GM18868 (cell line): ENCODE results near the gene RAB40B.
"Not testable (repeated sequence)": the region's sequence is repeated elsewhere in the genome, so short reads cannot be mapped to it uniquely, and the experiment has no call there.

Source experiments
- ATAC-seq: cut with Tn5 transposase; IDR thresholded peaks from one replicate; pipeline ENCODE4 v1.9.1; 2021; ENCODE audit warnings: mild to moderate bottlenecking, moderate library complexity; ENCODE audit not compliant: unreplicated experiment

Gene RAB40B

DNA sequence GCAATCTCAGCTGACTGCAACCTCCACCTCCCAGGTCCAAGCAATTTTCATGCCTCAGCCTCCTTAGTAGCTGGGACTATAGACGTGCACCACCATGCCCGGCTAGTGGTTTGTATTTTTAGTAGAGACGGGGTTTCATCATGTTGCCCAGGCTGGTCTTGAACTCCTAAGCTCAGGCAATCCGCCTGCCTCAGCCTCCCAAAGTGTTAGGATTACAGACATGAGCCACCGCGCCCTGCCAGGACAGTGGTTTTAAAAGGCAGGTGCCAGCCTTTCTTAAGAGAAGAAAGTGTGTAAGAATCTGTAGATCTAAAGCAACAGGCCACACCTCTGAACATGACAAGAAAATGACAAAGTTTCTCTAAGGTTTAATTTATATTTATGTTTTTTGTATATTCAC lies 43.9 kb downstream of the RAB40B start:
- not testable (repeated sequence) for ATAC-seq

DNA sequence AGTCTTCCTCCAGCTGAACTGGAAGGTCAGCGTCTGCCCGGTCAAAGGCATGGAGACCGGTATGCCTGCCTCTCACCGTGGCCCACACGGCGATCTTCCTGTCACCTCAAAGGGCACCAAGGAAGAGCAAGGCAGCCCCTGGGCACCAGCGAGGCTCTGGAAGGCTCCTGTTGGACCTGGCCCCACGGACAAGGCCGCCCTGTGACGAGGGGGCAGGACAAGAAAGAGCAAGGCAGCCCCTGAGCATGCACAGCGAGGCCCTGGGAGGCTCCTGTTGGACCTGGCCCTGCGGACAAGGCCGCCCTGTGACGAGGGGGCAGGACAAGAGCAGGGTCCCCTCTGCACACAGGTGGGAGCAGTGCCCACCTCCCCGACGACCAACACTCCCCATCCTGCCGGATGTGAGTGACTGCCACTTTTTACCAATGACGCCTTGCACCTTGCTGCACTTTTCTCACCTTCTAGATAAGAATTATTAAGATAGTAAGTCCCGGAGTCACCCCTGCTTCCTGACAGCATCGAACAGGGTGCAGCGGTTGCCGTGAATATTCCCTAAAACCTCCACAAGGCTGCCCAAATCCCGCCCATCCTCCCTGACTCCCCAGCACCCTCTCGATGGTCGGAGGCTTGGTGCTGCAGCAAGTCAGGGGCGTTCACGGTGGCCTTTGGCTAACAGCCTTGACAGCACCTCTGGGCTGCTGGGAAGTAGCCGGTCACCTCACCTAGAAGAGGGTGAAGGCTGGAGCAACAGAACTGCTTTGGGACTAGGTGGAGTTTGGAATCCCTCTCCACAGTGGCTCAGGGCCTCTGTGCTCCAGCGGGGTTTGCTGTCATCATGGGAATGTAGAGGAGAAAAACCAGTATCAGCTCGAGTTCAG lies 44.6 kb downstream of the RAB40B start:
- ATAC-seq: no peak

DNA sequence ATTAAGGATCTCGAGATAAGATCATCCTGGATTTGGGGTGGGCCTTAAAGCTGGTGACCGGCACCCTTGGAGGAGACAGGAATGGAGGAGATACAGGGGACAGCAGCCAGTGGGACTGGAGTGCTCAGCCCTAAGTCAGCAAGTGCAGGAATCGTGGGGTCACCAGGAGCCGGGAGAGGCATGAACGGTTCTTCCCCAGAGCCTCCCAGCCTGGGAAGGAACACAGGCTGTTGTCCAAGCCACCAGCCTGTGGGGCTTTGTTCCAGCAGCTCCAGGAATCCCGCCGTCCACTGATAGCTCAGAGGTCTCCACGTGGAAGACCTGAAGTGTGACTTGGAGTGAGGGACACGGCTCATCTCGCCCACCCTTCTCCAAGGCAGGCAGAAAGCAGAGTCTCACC lies 47.8 kb downstream of the RAB40B start:
- ATAC-seq: no peak

DNA sequence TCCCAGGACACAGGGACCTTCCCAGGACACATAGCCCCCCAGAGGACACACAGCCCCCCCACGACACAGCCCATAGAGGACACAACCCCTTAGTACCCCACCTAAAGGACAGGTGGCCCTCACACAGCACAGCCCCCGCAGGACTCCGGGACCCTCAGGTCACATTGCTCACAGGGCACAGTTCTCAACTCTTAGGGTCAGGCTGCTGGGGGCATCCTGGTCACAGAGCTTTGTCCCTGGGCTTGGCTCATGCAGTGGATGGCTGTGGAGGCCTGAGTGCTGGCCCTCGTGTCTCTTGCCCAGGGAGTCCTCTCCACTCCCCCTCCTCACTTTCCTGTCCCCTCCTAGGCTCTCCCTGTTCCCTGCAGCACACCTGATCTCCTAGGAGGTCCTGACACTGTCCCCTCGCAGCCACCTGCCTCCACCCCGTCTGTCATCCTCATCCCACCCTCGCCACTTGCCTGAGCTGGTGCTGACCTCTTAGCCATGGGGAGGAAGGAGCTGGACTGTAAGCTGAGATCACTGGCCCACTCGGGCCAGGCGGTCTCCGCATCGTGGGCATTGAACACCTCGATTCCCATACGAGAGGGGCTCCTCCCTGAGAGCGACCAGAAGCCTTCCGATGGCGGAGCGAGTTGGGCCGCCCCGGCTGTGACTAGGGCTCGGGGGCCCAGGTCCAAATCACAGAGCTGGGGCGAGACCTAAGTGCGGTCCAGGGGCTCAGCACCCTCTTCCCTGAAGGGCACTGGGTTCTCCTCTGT lies 48.8 kb downstream of the RAB40B start:
- no peak for ATAC-seq

DNA sequence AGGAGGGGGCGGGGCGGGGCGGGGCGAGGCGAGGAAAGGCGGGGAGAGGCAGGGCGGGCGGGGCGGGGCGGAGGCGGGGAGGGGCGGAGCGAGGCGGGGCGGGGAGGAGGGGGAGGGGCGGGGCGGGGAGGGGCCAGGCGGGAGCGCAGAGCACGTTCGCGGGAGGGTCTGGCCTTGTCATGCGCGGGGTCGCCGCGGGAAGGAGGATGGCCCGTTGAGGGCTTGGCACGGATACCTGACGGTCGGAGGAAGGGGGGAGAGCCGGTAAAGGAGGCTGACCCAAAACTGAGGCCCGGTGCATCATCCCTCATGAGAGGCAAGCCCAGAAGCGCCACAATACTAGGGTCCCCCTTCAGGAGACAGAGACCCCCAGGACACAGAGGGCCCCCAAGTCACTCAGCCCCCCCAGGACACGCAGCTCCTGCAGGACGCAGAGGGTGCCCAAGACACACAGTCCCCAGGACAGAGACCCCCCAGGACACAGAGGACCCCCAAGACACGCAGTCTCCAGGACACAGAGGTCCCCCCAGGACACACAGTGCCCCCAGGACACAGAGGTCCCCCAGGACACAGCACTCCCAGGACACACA lies 49.7 kb downstream of the RAB40B start:
- no peak for ATAC-seq

DNA sequence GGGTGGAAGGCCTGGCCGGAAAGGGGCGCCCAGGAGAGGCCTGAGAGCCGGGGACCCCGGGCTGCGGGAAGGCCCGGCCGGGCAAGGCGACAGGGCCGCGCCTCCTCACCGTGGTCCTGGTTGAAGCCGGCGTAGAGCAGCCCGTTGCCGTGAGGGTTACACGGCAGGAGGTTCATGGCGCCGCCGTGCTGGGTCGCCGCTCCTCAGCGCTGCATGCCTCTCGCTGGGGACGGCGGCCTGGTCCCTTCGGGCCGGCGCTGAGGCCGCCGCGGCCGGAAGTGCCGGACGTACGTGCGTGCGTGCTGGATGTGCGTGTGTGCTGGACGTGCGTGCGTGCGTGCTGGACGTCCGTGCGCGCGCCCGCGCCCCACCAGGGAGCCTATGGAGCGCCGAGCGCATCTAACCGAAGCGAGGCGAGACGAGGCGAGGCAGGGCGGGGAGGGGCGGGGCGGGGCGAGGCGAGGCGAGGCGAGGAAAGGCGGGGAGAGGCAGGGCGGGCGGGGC lies 50.3 kb downstream of the RAB40B start, which contains the start of gene WDR45B:
Gene WDR45B, minus strand, starts transcription at position 280 of the 504 bp plus-strand sequence. Its CDS starts 104 bp downstream, at position 176.
- ATAC-seq: peak; percentile 82

DNA sequence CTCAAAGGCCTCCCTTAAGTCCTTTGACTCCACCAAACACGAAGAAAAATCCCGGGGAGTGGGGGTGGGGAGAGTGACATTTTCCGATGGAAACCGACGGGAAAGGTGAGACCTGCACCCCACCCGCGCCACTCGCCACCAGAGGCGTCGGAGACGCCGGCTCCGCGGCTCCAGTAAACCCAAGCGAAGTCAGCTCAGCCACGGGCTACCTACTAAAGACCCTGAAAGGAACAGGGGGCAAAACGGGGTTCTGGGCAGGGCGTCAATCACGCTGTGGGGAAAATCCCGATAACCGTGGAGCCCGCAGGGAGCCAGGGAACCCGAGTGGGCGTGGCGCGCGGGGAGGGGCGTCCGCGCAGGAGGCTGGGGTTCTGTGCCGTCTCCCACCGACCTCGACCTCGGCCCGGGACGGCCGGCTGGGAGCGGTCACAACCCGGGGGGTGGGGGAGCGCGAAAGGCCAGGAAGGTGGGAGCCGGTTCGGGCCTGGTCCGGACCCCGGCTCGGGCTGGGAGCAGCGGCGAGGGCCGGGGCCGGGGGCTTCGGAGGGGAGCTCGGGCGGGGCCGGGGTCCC lies 50.8 kb downstream of the RAB40B start:
- ATAC-seq: peak; percentile 22

DNA sequence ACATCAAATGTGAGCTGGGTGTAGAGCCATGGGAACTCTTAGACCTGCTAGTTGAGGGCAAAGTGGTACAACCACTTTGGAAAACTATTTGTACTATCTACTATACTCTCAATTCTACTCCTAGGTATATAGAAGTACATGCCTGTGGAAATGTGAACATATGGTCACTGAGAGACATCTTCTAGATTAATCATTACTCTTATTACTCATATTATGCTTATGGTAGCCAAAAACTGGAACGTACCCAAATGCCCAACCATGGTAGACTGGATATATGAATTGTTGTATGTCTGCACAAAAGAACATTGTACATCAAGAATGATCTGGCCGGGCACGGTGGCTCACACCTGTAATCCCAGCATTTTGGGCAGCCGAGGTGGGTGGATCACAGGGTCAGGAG lies 53.0 kb downstream of the RAB40B start:
- no peak for ATAC-seq

DNA sequence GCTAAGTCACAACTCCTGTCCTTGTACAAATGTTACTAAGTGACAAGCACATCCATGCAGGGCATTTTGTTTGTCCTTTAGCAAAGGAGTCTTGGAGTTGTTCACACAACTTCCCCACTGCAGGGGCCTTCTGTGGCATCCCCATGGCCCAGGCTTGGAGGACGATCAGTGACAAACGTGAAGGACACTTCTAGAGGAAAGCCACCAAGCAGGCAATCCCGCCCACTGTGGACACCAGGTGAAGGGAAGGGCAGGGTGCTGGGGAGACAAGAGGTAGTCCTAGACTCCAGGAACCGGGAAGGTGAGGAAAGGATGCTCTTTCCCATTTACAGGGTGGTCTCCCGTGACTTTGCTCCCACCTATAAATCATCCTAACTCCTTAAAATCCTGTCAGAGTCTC lies 54.4 kb downstream of the RAB40B start:
- no peak for ATAC-seq

DNA sequence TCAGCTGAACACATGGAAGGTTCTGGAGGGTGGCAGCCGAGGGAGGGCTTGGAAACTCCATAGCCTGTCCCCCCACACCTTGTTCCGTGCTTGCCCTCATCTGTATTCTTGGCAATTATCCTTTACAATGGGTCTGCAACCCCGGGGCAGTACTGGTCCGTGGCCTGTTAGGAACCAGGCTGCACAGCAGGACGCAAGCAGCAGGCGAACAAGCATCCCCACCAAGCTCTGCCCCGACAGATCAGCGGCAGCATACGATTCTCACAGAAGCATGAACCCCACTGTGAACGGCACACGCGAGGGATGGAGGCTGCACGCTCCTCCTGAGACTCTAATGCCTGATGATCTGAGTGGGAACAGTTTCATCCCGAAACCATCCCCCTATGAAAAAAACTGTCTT lies 56.5 kb downstream of the RAB40B start:
- no peak for ATAC-seq

DNA sequence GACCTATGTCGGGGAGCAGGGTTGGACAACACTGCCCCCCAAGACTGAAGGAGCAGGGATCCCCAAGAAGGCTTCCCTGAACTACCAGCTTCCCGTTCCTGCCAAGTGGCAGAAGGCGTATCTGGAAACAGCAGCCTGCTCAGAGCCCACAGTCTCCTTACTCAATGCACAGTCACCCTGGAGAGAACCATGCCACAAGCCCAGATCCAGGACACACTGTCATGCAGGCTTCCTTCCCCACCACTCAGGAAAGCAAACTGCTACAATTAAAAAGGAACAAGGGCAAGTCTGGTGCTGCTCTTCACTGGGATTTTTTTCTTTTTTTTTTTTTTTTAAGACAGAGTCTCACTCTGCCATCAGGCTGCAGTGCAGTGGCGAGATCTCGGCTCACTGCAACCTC lies 58.5 kb downstream of the RAB40B start:
- ATAC-seq: no peak

DNA sequence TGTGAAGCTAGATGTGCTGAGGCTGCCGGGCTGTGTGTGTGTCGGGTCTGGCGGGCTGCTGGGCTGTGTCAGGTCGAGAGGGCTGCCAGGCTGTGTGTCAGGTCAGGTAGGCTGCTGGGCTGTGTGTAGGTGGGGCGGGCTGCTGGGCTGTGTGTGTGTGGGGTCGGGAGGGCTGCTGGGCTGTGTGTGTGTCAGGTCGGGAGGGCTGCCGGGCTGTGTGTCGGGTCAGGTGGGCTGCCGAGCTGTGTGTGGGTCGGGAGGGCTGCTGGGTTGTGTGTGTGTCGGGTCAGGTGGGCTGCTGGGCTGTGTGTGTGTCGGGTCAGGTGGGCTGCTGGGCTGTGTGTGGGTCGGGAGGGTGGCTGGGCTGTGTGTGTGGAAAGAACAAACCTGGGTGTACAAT lies 58.9 kb downstream of the RAB40B start:
- ATAC-seq: no peak

DNA sequence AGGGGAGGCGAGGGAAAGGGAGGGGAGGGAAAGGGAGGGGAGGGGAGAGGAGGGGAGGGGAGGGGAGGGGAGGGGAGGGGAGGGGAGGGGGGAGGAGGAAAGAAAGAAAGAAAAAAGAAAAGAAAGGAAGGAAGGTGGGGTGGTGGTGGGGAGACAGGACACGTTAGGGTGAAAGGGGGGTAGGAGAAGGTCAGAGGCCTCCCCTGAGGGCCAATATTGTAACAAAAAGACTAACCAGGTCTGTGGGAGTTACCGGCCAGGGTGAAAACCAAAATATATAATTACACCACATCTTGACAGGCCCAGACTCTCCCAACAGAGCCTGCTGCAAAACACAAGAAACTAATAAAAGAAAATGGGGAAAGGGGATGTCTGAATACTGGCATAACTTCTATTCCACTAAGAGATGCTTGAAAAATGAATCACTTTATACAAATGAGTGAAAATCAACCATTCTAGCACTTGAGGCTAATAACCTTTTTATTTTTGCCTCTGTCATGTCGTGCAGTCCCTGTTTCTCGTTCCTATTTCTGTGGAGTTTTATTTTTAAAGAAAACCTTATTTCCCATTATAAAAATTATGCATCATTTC lies 60.2 kb downstream of the RAB40B start:
- no peak for ATAC-seq

DNA sequence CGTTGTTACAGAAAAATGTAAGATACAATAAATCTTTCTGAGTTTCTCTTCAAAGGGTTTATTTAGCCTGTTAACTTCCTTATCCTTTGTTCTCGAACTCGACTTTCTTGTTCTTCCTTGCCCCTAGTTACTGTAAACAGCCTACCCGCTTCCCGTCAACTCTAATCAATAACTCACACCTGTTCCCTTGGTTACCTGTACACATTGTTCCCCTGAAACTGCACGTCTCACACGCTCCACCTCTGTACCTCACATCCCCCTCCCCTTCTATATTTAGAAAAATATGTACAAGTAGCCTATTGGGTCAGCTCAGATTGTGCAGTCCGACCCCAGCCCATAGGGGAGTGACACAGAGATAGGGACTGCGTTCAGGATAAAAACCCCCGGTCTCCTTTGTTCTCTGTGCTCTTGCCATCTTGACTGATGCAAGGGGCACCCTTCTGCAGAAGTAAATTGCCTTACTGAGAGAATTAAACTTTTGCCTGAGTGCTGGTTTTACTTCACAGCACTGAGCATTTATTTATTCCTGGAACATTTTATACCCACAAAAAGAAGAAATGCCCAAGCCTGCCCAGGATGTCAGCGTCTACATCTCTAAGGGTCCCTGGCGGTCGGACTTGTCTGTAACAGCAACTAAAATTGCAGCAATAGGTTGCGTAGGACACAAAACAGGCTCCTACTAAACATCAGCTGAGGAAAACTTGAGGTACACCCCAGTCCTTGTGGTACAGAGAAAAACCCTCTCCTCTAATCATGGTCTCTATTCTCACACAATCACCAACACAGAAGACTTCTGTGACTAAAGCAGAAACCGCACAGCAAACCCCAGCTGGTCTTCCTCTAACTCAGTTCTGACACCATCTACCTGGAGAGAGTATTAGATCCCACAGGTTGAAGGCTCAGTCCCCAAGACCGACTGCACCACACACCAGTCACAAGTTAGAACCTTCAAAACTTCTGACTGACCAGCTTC lies 61.6 kb downstream of the RAB40B start:
- no peak for ATAC-seq

DNA sequence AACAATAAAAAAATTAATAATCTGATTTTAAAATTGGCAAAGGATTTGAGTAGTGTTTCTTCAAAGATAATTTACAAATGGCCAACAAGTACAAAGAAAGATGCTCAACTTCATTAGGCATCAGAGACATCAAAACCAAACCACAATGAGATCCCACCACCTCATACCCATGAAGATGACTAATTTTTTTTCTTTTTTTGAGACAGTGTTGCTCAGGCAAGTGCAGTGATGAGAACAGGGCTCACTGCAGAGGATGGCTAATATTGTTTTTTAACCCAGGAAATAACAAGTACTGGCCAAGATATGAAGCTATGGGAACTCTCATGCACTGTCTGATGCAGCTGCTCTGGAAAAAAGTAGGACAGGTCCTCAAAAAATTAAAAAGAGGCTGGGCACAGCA lies 65.2 kb downstream of the RAB40B start:
- ATAC-seq: no peak

DNA sequence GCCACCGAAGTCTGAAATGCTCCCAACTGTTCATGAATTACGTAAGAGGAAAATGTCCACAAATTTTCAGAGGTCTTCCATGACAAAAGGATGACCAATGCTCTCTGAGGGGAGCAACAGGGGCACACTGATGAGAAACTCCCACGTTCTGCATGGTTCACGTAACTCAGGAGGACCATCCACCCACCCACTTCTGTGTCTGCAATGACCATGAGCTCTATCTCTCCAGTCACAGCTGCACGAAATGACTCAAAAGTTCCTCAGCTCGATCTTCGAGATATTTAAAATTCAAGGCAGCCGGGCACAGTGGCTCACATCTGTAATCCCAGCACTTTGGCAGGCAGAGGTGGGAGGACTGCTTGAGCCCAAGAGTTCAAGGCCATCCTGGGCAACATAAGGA lies 66.0 kb downstream of the RAB40B start:
- ATAC-seq: no peak

DNA sequence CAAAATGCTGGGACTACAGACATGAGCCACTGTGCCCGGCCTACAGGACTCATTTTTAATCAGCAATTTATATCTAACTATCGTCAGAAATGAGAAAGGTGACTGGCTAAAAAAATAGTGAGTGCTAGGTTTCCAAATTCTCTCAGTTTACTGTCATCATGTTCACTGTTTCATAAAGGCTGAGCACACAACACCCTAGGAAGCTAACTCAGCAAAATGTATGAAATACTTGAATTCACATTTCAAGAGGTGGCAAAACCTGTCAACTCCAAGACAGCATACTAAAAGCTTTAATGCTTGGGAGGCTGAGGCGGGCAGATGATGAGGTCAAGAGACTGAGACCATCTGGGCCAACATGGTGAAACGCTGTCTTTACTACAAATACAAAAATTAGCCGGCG lies 67.0 kb downstream of the RAB40B start:
- no peak for ATAC-seq

DNA sequence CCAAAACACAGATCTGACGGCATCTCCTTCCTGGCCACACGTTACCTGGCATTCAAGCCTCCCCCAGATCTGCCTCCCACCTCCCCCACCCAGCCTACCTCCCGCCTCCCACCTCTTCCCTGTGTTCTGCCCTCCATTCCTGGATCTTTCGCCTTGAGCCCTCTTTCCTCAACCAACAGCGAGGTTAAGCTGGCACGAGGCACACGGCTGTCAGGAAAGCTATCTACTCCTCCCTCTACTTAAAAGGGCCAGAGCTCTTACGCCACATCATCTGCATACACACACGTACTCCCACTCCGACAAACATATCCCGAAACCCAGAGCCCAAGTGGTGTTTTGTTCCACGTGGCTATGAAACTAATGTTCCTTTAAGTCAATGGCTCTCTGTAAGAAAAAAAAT lies 68.3 kb downstream of the RAB40B start:
- no peak for ATAC-seq

DNA sequence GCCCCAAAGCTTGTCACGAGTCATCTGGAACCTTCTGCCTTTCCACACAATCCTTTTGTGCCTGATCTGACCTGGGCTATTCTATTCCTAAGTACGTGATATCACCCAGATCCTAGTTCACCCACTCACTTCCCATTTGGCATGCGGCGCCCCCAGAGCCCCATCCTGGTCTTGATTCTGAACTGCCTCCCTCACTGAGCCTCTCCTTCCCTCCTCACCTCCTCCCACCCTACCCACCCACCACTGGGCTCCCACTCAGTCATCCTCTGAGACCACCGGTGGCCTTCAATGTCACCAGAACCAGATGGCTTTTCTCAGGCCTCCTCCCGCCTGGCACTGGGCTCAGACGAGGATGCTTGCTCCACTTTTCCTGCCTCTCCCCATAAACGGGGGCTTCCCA lies 68.8 kb downstream of the RAB40B start:
- ATAC-seq: no peak

DNA sequence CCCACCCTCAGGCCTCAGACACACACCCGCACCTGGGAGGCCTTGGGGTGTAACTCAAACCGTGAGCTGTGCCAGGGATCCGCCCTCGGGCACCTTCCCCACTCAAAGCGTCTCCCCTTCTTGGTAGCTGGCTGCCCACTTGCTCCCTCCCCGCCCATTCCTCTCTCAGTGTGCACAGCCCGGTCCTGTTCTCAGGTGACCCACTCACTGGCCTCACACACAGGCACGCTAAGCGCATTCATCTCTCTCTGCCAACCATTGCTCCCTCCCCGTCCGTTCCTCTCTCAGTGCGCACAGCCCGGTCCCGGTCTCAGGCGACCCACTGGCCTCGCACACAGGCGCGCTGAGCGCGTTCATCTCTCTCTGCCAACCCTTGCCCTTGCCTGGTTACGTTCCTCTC lies 71.1 kb downstream of the RAB40B start:
- no peak for ATAC-seq
